H1 (cell line): ENCODE data around the gene FAM53A. TPM values are rescaled to one million over a fixed set of nuclear protein-coding genes. Genes with fewer than 3 reads are reported as not detected.

Experiments used
- polyA plus RNA-seq, 7 experiments: library from polyadenylated mRNA; depleted of rRNA in 3 of 7; stranded (reverse) in 5 of 7; unstranded in 2 of 7; fragments of >200 nt in 5 of 7; fragments of 200-250 nt in 2 of 7; gene quantifications; 1 replicate in 5 of 7; 2 replicates in 1 of 7; 4 replicates in 1 of 7; pipeline versions ENCODE4 v1.2.1 to v1.2.3, GENCODE V29; 2011 to 2013; ENCODE audit warnings: missing spikeins in 2 of 7, mixed read lengths in 2 of 7
- total RNA-seq: library from RNA; stranded (reverse); fragmentation: NEBNext Ultra II Directional; extraction: Animal tissue kit (Norgen Biotek cat#: 25700); gene quantifications from 2 replicates; pipeline ENCODE4 v1.2.1, GENCODE V29; 2021
- TF ChIP-seq, protein P1 (sequence below): IDR thresholded peaks from 2 replicates; pipeline ENCODE4 v1.6.1; 2012; ENCODE audit warnings: inconsistent platforms

The FAM53A gene
- total and polyA plus RNA-seq, 2 of the 8 experiments (the other 6 are each of a cell fraction or from before 2014, with no cell fraction given): 1.9 to 2.0 TPM

DNA sequence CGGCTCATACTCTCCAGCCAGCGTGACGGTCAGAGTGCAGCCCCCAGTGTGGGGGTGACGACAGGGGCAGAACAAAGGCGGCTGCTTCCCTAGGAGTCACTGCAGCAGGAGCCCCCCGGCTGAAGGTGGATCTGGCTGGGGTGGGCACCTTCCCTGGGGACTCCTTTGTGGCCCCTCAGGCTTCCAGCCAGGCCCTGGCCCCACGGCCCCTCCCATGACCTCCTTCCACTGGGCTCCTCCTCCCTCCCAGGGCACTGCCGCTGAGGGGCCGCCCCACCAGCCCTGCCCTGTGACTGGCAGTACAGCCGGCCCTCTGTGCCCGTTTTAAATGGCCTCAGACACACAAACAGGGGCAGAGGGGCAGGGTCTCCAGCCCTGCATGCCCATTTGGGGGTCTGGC, 61.9 kb downstream of the FAM53A start (continued):
- TF ChIP-seq, protein P1, sequence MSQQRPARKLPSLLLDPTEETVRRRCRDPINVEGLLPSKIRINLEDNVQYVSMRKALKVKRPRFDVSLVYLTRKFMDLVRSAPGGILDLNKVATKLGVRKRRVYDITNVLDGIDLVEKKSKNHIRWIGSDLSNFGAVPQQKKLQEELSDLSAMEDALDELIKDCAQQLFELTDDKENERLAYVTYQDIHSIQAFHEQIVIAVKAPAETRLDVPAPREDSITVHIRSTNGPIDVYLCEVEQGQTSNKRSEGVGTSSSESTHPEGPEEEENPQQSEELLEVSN: no peak
- TF ChIP-seq, all 59 proteins: peak for 0
